ENCODE data around the gene CLCN7. TPM values are rescaled to one million over a fixed set of nuclear protein-coding genes. Genes with fewer than 3 reads are reported as not detected.

Gene CLCN7
- total RNA-seq, 1 donor from 2014 or later, result 100 TPM

DNA sequence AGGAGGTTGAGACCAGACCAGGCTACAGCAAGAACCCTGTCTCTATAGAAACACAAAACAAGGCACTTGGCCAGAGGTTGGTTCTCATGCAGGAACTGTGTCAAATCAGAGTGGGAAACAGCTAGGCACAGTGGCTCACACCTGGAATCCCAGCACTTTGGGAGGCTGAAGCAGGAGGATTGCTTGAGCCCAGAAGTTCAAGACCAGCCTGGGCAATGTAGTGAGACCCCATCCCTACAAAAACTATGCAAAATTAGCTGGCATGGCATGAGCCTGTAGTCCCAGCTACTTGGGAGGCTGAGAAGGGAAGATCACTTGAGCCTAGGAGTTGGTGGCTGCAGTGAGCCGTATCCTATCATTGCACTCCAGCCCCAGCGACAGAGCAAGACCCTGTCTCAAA is 62.0 kb downstream of the CLCN7 start:
- DNase-seq (ENCODE audit: extremely low read depth, low read depth, low spot score), result no peak

DNA sequence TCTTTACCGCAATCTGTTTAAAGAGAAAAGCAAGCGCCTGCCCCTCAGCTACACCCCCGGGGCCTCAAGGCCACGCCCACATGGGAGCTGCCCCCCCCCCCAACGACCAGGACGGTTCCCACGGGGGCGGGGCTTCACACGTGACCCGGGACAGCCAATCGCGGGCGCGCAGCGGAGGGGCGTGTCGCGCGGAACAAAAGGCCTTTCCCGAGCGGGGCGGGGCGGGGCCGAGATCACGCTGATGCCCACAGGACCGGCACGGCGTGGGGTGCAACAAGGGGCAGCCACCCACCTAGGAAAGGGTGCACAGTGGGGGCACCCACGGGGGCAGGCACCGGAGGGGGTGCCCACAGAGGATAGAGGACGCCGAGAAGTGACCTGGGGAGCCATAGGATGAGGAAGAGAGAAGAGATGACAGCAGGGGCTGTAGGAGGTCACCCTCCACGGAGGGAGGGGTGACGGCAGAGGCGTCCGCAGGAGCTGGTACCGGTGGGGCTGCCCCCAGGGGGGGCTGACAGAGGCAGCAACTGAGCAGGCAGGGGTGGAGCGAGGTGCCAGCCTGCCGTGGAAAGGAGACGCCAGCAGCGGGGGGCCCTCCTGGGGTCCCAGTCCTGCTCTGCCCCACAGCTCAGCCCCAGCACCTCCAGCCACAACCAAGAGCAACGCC is 66.5 kb downstream of the CLCN7 start:
- no peak for DNase-seq (ENCODE audit: extremely low read depth, low read depth, low spot score)

DNA sequence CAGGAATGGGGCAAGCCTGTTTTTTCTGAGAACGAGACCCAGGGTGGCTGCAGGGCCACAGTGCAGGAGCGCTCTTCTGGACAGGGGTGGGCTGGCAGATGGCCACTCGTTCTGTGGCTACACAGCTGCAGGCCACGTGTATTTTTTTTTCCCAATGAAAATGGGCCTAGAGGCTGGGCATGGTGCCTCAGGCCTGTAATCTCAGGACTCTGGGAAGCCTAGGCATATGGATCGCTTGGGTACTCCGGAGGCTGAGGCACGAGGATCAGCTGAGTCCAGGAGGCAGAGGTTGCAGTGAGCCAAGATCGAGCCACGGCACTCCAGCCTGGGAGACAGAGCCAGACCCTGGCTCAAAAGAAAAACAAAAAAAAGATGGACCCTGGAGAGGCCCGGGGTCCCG is 67.1 kb downstream of the CLCN7 start:
- no peak for DNase-seq (ENCODE audit: extremely low read depth, low read depth, low spot score)

DNA sequence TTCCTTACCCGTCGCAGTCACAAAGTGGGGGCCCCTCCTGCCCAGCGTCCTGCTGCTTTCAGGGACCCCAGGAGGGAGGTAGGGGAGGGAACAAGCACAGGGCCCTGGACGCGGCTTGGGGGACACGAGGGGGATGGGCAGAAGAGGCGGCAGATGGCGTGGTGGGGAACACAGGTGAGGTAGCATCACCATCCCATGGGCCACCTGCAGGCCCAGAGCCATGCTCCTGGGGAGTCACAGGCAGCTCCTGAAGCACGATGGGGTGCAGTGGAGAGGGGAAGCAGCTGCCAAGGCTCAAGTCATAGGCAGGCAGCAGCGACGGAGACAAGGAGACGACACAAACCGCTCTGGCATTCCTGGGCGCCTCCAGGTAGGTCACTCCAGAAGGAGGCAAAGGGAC is 71.1 kb downstream of the CLCN7 start:
- DNase-seq (ENCODE audit: extremely low read depth, low read depth, low spot score), result no peak

DNA sequence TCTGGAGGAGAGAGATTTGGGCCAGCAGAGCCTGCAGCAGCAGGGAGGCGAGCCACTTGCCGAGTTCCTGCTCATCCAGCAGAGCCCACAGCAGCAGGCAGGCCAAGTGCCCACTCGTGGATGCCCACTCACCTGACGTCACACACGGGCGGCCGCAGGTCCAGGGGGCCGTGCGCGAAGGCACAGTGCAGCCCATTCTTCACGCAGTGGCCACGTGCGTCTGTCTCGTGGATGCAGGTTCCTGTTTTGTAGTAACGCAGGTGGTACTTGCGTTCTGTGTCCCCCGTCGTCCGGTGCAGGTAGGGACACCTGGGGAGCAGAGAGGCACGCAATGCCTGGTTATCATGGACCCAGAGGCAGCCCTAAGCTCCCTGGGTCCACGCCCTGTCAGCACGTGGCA is 71.8 kb downstream of the CLCN7 start:
- DNase-seq (ENCODE audit: extremely low read depth, low read depth, low spot score), result no peak

DNA sequence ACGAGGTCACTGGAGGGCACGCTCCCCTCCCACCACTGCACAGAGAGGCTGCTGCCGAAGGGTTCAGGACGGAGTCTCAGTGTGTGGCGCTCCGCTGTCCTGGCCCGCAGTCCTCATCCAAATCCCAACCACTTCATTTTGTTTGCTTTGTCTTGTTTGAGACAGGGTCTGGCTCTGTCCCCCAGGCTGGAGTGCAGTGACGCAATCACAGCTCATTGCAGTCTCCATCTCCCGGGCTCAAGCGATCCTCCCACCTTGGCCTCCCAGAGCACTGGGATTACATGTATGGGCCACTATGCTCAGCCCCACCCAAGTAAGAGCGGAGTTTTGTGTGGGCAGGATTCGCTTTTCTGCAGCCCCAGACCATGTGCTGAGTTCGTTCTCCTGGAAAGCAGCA is 73.1 kb downstream of the CLCN7 start:
- no peak for DNase-seq (ENCODE audit: extremely low read depth, low read depth, low spot score)

DNA sequence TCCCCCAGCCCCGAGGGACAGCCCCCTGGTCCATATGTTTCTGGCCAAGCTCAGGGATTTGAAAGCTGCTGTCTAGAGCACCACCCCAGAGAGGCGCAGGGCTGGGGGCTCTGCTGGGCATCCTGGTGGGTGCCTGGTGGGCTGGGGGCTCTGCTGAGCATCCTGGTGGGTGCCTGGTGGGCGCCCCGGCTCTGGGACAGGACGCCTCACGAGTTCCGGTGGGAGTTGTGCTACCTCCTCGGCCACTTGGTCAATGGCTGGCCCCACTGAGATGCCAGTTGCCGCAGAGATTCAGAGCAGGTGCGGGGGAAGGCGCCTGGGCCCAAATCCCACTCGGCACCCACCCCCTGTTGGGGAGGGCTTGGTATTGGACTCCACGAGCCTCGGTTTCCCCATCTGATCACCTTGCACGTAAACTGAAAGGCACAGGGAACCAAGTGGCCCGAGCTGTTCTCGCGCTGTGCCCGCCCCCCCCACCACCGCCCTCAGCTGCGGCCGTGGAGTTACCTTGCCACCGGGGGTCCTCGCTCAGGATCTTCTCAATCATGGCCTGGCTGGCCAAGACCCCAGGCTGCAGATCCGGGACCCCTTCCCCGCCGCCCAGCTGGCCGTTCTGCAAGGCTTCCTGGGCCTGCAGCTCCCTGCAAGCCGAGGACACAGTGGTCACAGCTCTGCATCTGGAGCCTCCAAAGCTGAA is 73.6 kb downstream of the CLCN7 start:
- DNase-seq (ENCODE audit: extremely low read depth, low read depth, low spot score), result no peak

DNA sequence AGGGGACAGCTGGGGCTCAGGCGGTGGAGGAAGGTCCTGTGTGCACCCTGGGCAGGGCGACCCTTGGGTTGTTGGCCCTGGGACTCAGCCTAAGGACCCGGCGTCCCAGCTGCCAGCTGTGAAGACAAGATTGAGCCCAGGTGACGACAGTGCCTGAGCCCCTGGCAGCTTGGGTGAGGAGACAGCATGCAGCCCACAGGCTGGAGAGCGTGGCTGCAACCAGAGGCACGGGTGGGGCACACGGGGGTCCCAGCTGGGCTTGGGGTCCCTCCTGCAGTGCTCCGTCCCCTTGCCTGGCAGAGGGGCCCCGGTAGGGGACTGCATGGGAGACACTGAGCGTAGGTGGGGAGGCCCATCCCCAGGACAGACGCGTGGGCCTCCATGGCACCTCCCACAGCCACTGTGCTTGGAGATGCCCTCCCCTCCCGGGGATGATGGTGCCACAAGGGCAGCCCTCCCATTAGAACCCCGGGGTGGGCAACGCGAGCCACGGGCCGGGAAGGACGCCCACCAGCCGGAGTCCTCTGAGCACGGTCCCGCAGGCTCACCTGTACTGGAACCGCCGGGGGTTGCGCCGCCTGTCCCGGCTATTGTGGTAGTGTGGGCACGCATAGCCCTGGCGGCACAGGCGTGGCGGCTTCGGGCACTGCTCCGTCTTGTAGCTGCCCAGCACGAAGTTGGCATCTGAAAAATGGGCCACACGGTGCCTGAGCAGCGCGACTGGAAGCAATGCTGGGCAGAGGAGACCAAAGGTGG is 75.8 kb downstream of the CLCN7 start:
- DNase-seq (ENCODE audit: extremely low read depth, low read depth, low spot score), result no peak

DNA sequence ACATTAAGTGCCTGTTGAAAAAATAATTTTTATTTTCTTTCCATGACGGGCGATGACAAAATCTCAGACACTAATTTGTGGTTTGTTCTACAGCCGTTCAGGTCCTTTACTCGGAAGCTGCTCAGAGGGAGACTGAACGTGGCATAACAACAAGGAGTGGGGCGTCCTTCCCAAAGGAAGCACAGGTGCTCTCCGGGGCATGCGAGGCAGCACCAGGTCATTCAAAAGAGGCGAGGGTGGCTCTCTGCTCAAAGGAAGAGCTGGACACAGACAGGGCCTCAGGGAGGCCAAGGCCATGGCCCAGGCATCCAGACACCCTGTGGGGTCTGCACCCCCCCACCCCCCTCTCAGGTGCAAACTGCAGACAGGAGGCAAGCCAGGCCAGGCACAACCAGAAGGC is 76.5 kb downstream of the CLCN7 start:
- DNase-seq (ENCODE audit: extremely low read depth, low read depth, low spot score), result no peak

DNA sequence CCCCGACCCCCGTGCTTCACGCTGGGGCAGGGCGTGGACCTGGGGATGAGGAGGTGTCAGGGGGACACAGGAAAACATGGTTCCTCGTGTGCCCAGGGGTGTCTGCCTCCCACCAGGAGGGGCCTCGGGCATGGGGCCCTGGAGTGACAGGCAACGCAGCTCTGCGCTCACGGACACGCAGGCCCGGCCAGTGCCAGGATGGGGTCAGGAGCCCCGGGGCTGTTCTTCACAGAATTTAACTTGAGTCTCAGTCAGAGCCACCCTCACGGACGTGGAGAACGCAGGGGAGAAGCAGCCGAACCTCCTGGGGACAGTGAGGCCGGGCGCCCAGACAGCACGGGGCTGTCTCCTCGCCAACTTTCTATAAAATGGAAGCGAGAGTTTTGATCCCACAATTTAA is 77.0 kb downstream of the CLCN7 start:
- no peak for DNase-seq (ENCODE audit: extremely low read depth, low read depth, low spot score)

DNA sequence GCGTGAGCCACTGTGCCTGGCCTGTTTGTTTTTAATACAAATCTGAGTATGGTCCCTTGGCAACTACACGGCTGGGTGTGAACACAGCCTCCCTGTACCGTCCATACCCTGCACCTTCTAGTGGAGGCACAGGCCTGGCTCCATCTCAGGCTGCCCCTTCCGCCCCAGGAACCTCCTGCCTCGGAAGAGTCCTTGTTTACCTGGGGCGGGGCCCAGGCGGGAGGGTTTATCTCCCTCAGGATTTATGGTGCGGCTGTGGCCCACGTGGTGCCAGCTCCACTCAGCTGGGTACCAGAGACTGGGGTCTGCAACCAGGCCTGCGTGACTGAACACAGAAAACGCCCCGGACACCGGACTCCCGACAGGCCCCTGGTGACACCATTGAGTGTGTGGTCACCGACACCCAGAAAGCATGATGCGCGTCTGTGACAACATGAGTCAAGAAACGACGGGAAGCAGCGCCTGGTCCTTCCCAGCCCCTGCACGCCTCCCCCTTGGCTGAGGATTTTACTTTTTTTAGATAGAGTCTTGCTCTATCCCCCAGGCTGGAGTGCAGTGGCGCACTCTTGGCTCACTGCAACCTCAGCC is 79.3 kb downstream of the CLCN7 start:
- DNase-seq (ENCODE audit: extremely low read depth, low read depth, low spot score), result no peak

Other genes with a start within 250 kb of the CLCN7 start
- gene TPSG1, start 249.8 kb downstream of the CLCN7 start, total RNA-seq, result not detected in 2 replicates
- gene TPSB2, start 244.8 kb downstream of the CLCN7 start, total RNA-seq, result not detected in 2 replicates
- gene TPSAB1, start 234.3 kb downstream of the CLCN7 start, total RNA-seq, result not detected in 2 replicates
- not detected in 2 replicates for gene TPSD1, start 219.0 kb downstream of the CLCN7 start, total RNA-seq
- 94.8 and 116 TPM in 2 replicates for gene UBE2I, start 165.4 kb downstream of the CLCN7 start, total RNA-seq
- gene BAIAP3, start 141.4 kb downstream of the CLCN7 start, total RNA-seq, result 1.1 TPM in 2 replicates
- 102 and 119 TPM in 2 replicates for gene TSR3, start 123.2 kb downstream of the CLCN7 start, total RNA-seq
- gene GNPTG, start 123.1 kb downstream of the CLCN7 start, total RNA-seq, result 72.5 and 96.8 TPM in 2 replicates
- gene UNKL, start 60.3 kb downstream of the CLCN7 start, total RNA-seq, result 16.7 and 27.3 TPM in 2 replicates
- gene UQCC4, start 54.3 kb downstream of the CLCN7 start, total RNA-seq, result 9.4 and 18.7 TPM in 2 replicates
- gene PERCC1, start 44.0 kb downstream of the CLCN7 start, total RNA-seq, result not detected in 2 replicates
- 0.58 TPM in 1 of 2 replicates, not detected in the other for gene CCDC154, start 30.5 kb downstream of the CLCN7 start, total RNA-seq
- gene PTX4, start 13.9 kb upstream of the CLCN7 start, total RNA-seq, result 0.18 TPM in 1 of 2 replicates, not detected in the other
- gene TELO2, start 18.3 kb upstream of the CLCN7 start, total RNA-seq, result 17.3 and 26.4 TPM in 2 replicates
- gene TMEM204, start 58.6 kb upstream of the CLCN7 start, total RNA-seq, result 20.4 and 34.2 TPM in 2 replicates
- gene IFT140, start 137.0 kb upstream of the CLCN7 start, total RNA-seq, result 15.8 and 17.7 TPM in 2 replicates
- 11.8 and 18.4 TPM in 2 replicates for gene CRAMP1, start 137.3 kb upstream of the CLCN7 start, total RNA-seq
- 76.3 and 125 TPM in 2 replicates for gene JPT2, start 203.3 kb upstream of the CLCN7 start, total RNA-seq
- 47.0 and 75.6 TPM in 2 replicates for gene MAPK8IP3, start 231.2 kb upstream of the CLCN7 start, total RNA-seq

Data from glomerular endothelial cell (primary cell).